ENCODE measurements around the gene DDT. TPM values are rescaled to one million over a fixed set of nuclear protein-coding genes. Genes with fewer than 3 reads are reported as not detected.

The DDT gene
- total and polyA plus RNA-seq, 10 of the 15 experiments (the other 5 are each of a cell fraction or from before 2014, with no cell fraction given): 25.1 to 408 (median 202) TPM

DNA sequence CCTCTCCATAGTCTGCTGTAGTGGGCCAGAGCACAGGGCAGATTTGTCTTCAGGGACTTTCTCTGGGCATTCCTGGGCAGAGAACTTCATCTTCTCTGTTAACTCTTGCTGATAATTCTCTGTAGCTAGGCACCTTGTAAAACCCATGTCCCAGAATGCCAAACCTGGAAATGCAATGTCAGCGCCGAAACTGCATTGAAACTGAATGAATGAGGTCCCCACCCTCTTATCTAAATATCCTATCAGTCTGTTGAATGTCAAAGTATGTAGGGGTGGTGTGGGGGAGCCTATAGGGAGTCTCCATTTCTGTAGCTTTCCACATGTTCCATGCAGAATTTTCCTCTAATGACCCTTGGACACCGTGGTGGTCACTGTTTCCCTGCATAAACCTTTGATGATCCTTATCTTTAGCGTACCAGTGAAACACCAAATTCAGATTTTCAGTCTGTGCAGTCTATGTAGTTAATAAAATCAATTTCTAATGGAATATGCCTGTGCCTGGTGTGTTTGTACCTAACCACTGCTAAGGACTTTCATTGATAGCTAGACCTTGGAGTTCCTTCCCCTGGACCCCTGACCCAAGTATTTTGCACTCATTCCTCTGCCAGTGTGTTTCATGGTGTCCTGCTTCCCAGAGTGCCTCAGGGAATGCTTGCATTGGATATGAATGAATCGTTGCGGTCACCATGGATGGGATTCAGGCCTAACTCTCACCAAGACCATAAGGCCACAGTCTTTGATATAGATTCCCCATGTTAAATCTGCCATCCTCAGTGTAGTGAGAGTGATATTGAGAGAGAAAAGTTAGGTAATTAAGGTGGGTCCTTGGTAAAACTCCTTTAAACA is 34.4 kb upstream of the DDT start:
- H2AFZ ChIP-seq (ENCODE audit: control insufficient read depth, low read depth, low read length): no peak overlapping the region
- no peak overlapping the region for H3K27ac ChIP-seq (ENCODE audit: control insufficient read depth, insufficient read depth)
- POLR2A ChIA-PET: no interaction called here
- H3K79me2 ChIP-seq (ENCODE audit: control insufficient read depth, insufficient read depth, low read length): peaks cover 21% of the 10 kb centered on the region
- ATAC-seq (no peak), DNase-seq (ENCODE audit: low read depth, low spot score) (no peak), FAIRE-seq (no peak)
- H3K36me3 ChIP-seq (ENCODE audit: control insufficient read depth in 2 of 2, insufficient read depth in 2 of 2, low read length in 1 of 2): no peaks in the 10 kb centered on the region
- 74% methylated on average over 6 of the region's 6 CpGs for WGBS (ENCODE audit: insufficient coverage, insufficient replicate concordance, low lambda C conversion rate, missing lambda C conversion rate)
- SMC1A ChIA-PET (ENCODE audit: uncharacterized antibody, unreplicated experiment): no interaction called here
- no peaks in the 10 kb centered on the region for H3K27me3 ChIP-seq (replicated peaks in 1 of 2; ENCODE audit: control insufficient read depth in 2 of 2, insufficient read depth in 2 of 2, low read length in 1 of 2)
- no peaks in the 10 kb centered on the region for H4K20me1 ChIP-seq (ENCODE audit: control insufficient read depth, insufficient read depth)
- intact Hi-C loops (cut with micrococcal nuclease; ENCODE audit: unreplicated experiment): loop anchor here (10.0 kb wide), 1 partner anchor 64 kb away; no protein-coding TSS in a partner anchor
- H3K9ac ChIP-seq (ENCODE audit: control insufficient read depth, insufficient read depth, low read length): no peak overlapping the region
- H3K9me3 ChIP-seq (replicated peaks; ENCODE audit: control insufficient read depth, insufficient read depth, low read length): no peaks in the 10 kb centered on the region
- RAD21 ChIA-PET (ENCODE audit: unreplicated experiment): interaction anchor here (0.6 to 2.3 kb wide), 2 partner anchors 28 to 149 kb away, joined by 4 to 12 read pairs; no protein-coding TSS in a partner anchor
- TF ChIP-seq CHD2 (IDR thresholded peaks at IDR 0.05; ENCODE audit: borderline replicate concordance, low read depth, low read length) (no peak), NBN (IDR thresholded peaks at IDR 0.05) (no peak), CREB1 (IDR thresholded peaks at IDR 0.05; ENCODE audit: low read depth) (no peak), JUND (IDR thresholded peaks at IDR 0.05; ENCODE audit: low read depth, low read length) (no peak), KDM1A (IDR thresholded peaks at IDR 0.05; ENCODE audit: borderline replicate concordance) (no peak), NRF1 (conservative IDR thresholded peaks at IDR 0.05; ENCODE audit: low read depth, low read length) (no peak), ETV6 (conservative IDR thresholded peaks at IDR 0.05 in 1 of 2, IDR thresholded peaks at IDR 0.05 in 1 of 2; ENCODE audit: borderline replicate concordance in 1 of 2, low read depth in 1 of 2) (no peak), ZNF384 (IDR thresholded peaks at IDR 0.05; ENCODE audit: borderline replicate concordance, low read depth, low read length) (no peak), ZNF217 (IDR thresholded peaks at IDR 0.05) (no peak), ZBED1 (IDR thresholded peaks at IDR 0.05; ENCODE audit: borderline replicate concordance) (no peak), STAT1 (conservative IDR thresholded peaks at IDR 0.05) (no peak), EZH2 (IDR thresholded peaks at IDR 0.05; ENCODE audit: borderline replicate concordance, control insufficient read depth, low read depth, low read length) (no peak), RBBP5 (conservative IDR thresholded peaks at IDR 0.05) (no peak)
- TF ChIP-seq, protein P1, sequence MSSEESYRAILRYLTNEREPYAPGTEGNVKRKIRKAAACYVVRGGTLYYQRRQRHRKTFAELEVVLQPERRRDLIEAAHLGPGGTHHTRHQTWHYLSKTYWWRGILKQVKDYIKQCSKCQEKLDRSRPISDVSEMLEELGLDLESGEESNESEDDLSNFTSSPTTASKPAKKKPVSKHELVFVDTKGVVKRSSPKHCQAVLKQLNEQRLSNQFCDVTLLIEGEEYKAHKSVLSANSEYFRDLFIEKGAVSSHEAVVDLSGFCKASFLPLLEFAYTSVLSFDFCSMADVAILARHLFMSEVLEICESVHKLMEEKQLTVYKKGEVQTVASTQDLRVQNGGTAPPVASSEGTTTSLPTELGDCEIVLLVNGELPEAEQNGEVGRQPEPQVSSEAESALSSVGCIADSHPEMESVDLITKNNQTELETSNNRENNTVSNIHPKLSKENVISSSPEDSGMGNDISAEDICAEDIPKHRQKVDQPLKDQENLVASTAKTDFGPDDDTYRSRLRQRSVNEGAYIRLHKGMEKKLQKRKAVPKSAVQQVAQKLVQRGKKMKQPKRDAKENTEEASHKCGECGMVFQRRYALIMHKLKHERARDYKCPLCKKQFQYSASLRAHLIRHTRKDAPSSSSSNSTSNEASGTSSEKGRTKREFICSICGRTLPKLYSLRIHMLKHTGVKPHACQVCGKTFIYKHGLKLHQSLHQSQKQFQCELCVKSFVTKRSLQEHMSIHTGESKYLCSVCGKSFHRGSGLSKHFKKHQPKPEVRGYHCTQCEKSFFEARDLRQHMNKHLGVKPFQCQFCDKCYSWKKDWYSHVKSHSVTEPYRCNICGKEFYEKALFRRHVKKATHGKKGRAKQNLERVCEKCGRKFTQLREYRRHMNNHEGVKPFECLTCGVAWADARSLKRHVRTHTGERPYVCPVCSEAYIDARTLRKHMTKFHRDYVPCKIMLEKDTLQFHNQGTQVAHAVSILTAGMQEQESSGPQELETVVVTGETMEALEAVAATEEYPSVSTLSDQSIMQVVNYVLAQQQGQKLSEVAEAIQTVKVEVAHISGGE (CRISPR knock-in tag; IDR thresholded peaks at IDR 0.05): no peak
- TF ChIP-seq, protein P2, sequence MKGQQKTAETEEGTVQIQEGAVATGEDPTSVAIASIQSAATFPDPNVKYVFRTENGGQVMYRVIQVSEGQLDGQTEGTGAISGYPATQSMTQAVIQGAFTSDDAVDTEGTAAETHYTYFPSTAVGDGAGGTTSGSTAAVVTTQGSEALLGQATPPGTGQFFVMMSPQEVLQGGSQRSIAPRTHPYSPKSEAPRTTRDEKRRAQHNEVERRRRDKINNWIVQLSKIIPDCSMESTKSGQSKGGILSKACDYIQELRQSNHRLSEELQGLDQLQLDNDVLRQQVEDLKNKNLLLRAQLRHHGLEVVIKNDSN (IDR thresholded peaks at IDR 0.05; ENCODE audit: borderline replicate concordance, extremely low read length, insufficient read depth, low read depth, low read length): no peak
- TF ChIP-seq, protein P3, sequence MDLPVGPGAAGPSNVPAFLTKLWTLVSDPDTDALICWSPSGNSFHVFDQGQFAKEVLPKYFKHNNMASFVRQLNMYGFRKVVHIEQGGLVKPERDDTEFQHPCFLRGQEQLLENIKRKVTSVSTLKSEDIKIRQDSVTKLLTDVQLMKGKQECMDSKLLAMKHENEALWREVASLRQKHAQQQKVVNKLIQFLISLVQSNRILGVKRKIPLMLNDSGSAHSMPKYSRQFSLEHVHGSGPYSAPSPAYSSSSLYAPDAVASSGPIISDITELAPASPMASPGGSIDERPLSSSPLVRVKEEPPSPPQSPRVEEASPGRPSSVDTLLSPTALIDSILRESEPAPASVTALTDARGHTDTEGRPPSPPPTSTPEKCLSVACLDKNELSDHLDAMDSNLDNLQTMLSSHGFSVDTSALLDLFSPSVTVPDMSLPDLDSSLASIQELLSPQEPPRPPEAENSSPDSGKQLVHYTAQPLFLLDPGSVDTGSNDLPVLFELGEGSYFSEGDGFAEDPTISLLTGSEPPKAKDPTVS (IDR thresholded peaks at IDR 0.05; ENCODE audit: low read depth, low read length): no peak
- no peaks in the 10 kb centered on the region for H3K4me1 ChIP-seq (ENCODE audit: control insufficient read depth, insufficient read depth, low read length)
- no TSS peak for BruUV-seq (replicated peaks)
- no peak overlapping the region for H3K4me3 ChIP-seq
- in situ Hi-C loops (cut with MboI): loop anchor here (5.0 kb wide), 1 partner anchor 71 kb away; no protein-coding TSS in a partner anchor
- H3K4me2 ChIP-seq (ENCODE audit: control insufficient read depth, insufficient read depth): no peak overlapping the region
- CTCF ChIA-PET: interaction anchor here (1.2 kb wide), 1 partner anchor 148 kb away, joined by 4 read pairs; no protein-coding TSS in a partner anchor

All from GM12878 (cell line).